ENCODE measurements around the gene DNAI2. TPM values are rescaled to one million over a fixed set of nuclear protein-coding genes. Genes with fewer than 3 reads are reported as not detected.
A peak's percentile ranks its signal among the peaks of the same experiment; 100 is the strongest.

The DNAI2 gene
- total RNA-seq, 2 experiments from 2014 or later: 0.35 to 1.3 TPM

- no peak overlapping the region for H3K27ac Mint-ChIP-seq
- H3K4me1 Mint-ChIP-seq: no peaks in the 10 kb centered on the region
- H3K4me3 Mint-ChIP-seq: no peak overlapping the region
- CTCF ChIA-PET: interaction anchor here (1.3 to 1.6 kb wide), 3 partner anchors 15 to 49 kb away, joined by 3 to 5 read pairs (median 4); no protein-coding TSS in a partner anchor
- H3K27me3 Mint-ChIP-seq: peaks cover 15% of the 10 kb centered on the region
- H3K9me3 Mint-ChIP-seq (ENCODE audit: low read depth): no peaks in the 10 kb centered on the region
- no peaks in the 10 kb centered on the region for H3K36me3 Mint-ChIP-seq
- DNase-seq: no peak
- no peak for ATAC-seq
Measured at GRCh38 chr17:74345433-74346241, 71.6 kb downstream of the DNAI2 start.

GRCh38 chr17:74347646-74348045, 73.6 kb downstream of the DNAI2 start:
- H3K4me3 Mint-ChIP-seq: no peak overlapping the region

GRCh38 chr17:74349120-74349519, 75.1 kb downstream of the DNAI2 start:
- DNase-seq: no peak
- no peaks in the 10 kb centered on the region for H3K36me3 Mint-ChIP-seq
- H3K27ac Mint-ChIP-seq: no peak overlapping the region
- H3K4me3 Mint-ChIP-seq: no peak overlapping the region
- H3K9me3 Mint-ChIP-seq (ENCODE audit: low read depth): no peaks in the 10 kb centered on the region
- ATAC-seq: no peak
- peaks cover 46% of the 10 kb centered on the region for H3K27me3 Mint-ChIP-seq
- peaks cover 4% of the 10 kb centered on the region for H3K4me1 Mint-ChIP-seq
- CTCF ChIA-PET: interaction anchor here (4.9 kb wide), 1 partner anchor 45 kb away, joined by 42 read pairs; no protein-coding TSS in a partner anchor

More at GRCh38 chr17:74347646-74348045, 73.6 kb downstream of the DNAI2 start:
- DNase-seq: no peak
- Mint-ChIP-seq H3K27ac (no peak overlapping the region), H3K4me1 (peaks cover 4% of the 10 kb centered on the region), H3K36me3 (no peaks in the 10 kb centered on the region), H3K9me3 (ENCODE audit: low read depth) (no peaks in the 10 kb centered on the region), H3K27me3 (peaks cover 32% of the 10 kb centered on the region)
- CTCF ChIA-PET: interaction anchor here (1.0 to 2.0 kb wide), 4 partner anchors 13 to 44 kb away, joined by 3 to 5 read pairs (median 3); no protein-coding TSS in a partner anchor
- ATAC-seq: no peak

GRCh38 chr17:74350486-74350885, 76.5 kb downstream of the DNAI2 start:
- H3K27ac Mint-ChIP-seq: no peak overlapping the region
- CTCF ChIA-PET: interaction anchor here (0.5 to 4.9 kb wide), 6 partner anchors 10 to 341 kb away, joined by 3 to 42 read pairs (median 4); partner anchors contain the start of genes BTBD17 and GPR142
- peaks cover 5% of the 10 kb centered on the region for H3K4me1 Mint-ChIP-seq
- no peak for ATAC-seq
- H3K27me3 Mint-ChIP-seq: peaks cover 59% of the 10 kb centered on the region
- no peak overlapping the region for H3K4me3 Mint-ChIP-seq
- no peaks in the 10 kb centered on the region for H3K36me3 Mint-ChIP-seq
- no peak for DNase-seq
- H3K9me3 Mint-ChIP-seq (ENCODE audit: low read depth): no peaks in the 10 kb centered on the region

DNA sequence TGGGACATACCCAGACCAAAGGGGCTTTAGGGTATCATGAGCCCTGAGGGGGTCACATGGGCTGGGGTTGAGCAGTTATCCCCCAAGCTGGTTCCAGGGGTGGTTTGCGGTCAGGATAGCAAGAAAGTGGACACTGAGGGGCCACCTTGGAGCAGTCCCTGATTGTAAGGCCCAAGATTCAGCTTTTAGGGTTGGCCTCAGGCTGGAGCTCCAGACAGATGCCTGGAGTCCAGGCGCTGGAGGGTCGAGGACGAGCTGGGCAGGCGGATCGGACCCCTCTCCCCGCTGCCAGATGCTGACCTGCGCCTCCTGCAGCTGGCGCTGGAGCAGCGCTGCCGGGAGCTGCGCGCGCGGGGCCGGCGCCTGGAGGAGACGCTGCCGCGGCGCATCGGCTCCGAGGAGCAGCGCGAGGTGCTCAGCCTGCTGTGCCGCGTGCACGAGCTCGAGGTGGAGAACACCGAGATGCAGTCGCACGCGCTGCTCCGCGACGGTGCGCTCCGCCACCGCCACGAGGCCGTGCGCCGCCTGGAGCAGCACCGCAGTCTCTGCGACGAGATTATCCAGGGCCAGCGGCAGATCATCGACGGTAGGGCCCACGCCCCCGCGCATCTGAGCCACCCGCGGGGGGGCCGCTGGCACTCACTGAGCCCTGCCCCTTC, 77.6 kb downstream of the DNAI2 start:
- H3K4me3 Mint-ChIP-seq: no peak overlapping the region
- H3K4me1 Mint-ChIP-seq: peaks cover 8% of the 10 kb centered on the region
- peak; percentile 43 for ATAC-seq

GRCh38 chr17:74353446-74354060, 79.5 kb downstream of the DNAI2 start:
- no peaks in the 10 kb centered on the region for H3K36me3 Mint-ChIP-seq
- no peak for DNase-seq
- H3K27me3 Mint-ChIP-seq: peaks cover 79% of the 10 kb centered on the region
- H3K27ac Mint-ChIP-seq: no peak overlapping the region
- no peaks in the 10 kb centered on the region for H3K9me3 Mint-ChIP-seq (ENCODE audit: low read depth)
- CTCF ChIA-PET: interaction anchor here (0.7 to 4.9 kb wide), 14 partner anchors 12 to 150 kb away, joined by 3 to 42 read pairs (median 6); partner anchors contain the start of genes GPR142 and TTYH2
- no peak for ATAC-seq
- no peak overlapping the region for H3K4me3 Mint-ChIP-seq
- peaks cover 10% of the 10 kb centered on the region for H3K4me1 Mint-ChIP-seq

More for the DNA sequence above, 77.6 kb downstream of the DNAI2 start:
- DNase-seq: no peak
- CTCF ChIA-PET: interaction anchor here (1.0 to 4.9 kb wide), 7 partner anchors 9 to 434 kb away, joined by 3 to 42 read pairs (median 10); partner anchors contain the start of genes BTBD17 and GPR142
- H3K36me3 Mint-ChIP-seq: no peaks in the 10 kb centered on the region
- H3K9me3 Mint-ChIP-seq (ENCODE audit: low read depth): no peaks in the 10 kb centered on the region
- H3K27ac Mint-ChIP-seq: no peak overlapping the region
- H3K27me3 Mint-ChIP-seq: peaks cover 70% of the 10 kb centered on the region

- peak; percentile 78 for ATAC-seq
Measured at GRCh38 chr17:74354123-74354522, 80.1 kb downstream of the DNAI2 start.

DNA sequence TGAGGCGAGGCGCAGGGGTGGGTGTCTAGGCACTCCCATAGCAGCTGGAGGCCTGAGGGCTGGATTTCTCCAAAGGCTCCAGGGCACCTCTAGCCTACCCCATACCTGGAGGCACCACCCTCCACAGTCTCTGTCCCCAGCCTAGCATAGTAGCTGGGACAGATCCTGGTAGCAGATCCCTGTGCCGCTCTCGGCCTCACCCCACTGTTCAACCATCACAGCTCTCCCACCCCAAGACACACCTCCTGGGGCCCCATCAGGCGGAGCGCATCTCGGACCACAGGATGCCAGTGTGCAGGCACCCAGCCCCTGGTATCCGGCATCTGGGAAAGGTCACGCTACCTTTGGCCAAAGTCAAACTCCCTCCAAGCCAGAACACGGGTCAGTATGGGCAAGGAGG, 80.5 kb downstream of the DNAI2 start:
- CTCF ChIA-PET: interaction anchor here (4.5 to 6.6 kb wide), 2 partner anchors 14 to 55 kb away, joined by 37 to 50 read pairs; partner anchors contain the start of gene GPR142
- H3K4me3 Mint-ChIP-seq: no peak overlapping the region
- ATAC-seq (no peak), DNase-seq (no peak)
- peaks cover 10% of the 10 kb centered on the region for H3K4me1 Mint-ChIP-seq
- no peaks in the 10 kb centered on the region for H3K36me3 Mint-ChIP-seq
- no peak overlapping the region for H3K27ac Mint-ChIP-seq
- peaks cover 80% of the 10 kb centered on the region for H3K27me3 Mint-ChIP-seq
- H3K9me3 Mint-ChIP-seq (ENCODE audit: low read depth): no peaks in the 10 kb centered on the region

More at GRCh38 chr17:74354123-74354522, 80.1 kb downstream of the DNAI2 start:
- Mint-ChIP-seq H3K36me3 (no peaks in the 10 kb centered on the region), H3K9me3 (ENCODE audit: low read depth) (no peaks in the 10 kb centered on the region), H3K27ac (no peak overlapping the region), H3K4me3 (no peak overlapping the region), H3K4me1 (peaks cover 10% of the 10 kb centered on the region), H3K27me3 (peaks cover 78% of the 10 kb centered on the region)
- CTCF ChIA-PET: interaction anchor here (1.1 to 6.6 kb wide), 6 partner anchors 11 to 69 kb away, joined by 3 to 50 read pairs (median 24); partner anchors contain the start of gene GPR142
- DNase-seq: peak; percentile 77

GRCh38 chr17:74355065-74355464, 81.0 kb downstream of the DNAI2 start:
- CTCF ChIA-PET: interaction anchor here (1.2 to 6.6 kb wide), 5 partner anchors 13 to 142 kb away, joined by 3 to 50 read pairs (median 16); partner anchors contain the start of genes GPR142 and TTYH2
- Mint-ChIP-seq H3K27ac (no peak overlapping the region), H3K36me3 (no peaks in the 10 kb centered on the region), H3K4me3 (no peak overlapping the region), H3K27me3 (peaks cover 83% of the 10 kb centered on the region), H3K9me3 (ENCODE audit: low read depth) (no peaks in the 10 kb centered on the region), H3K4me1 (peaks cover 10% of the 10 kb centered on the region)
- ATAC-seq: no peak
- no peak for DNase-seq

GRCh38 chr17:74356646-74357465, 82.8 kb downstream of the DNAI2 start:
- H3K36me3 Mint-ChIP-seq: no peaks in the 10 kb centered on the region
- no peaks in the 10 kb centered on the region for H3K9me3 Mint-ChIP-seq (ENCODE audit: low read depth)
- ATAC-seq (peak; percentile 35), DNase-seq (no peak)
- H3K4me1 Mint-ChIP-seq: peaks cover 9% of the 10 kb centered on the region
- CTCF ChIA-PET: interaction anchor here (0.8 to 6.6 kb wide), 9 partner anchors 9 to 144 kb away, joined by 3 to 50 read pairs (median 5); partner anchors contain the start of genes GPR142 and TTYH2
- no peak overlapping the region for H3K27ac Mint-ChIP-seq
- no peak overlapping the region for H3K4me3 Mint-ChIP-seq
- peaks cover 74% of the 10 kb centered on the region for H3K27me3 Mint-ChIP-seq

DNA sequence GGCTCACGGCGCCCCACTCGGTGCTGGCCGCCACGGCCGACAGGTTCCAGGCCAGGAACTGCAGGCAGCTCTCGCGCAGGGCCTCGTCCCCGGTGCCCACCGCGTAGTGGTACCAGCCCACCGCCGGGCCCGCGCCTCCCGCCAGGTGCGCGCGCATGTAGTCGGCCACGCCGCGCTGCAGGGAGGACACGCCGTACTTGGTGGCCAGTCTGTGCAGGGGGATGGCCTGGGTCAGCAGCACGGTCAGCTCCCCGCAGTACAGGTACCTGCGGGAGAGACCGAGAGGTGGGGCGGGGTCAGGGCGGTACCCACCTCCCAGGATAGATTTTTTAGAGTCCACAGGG, 83.4 kb downstream of the DNAI2 start:
- no peaks in the 10 kb centered on the region for H3K36me3 Mint-ChIP-seq

GRCh38 chr17:74358697-74359096, 84.7 kb downstream of the DNAI2 start:
- Mint-ChIP-seq H3K36me3 (no peaks in the 10 kb centered on the region), H3K9me3 (ENCODE audit: low read depth) (no peaks in the 10 kb centered on the region), H3K4me3 (no peak overlapping the region), H3K4me1 (peaks cover 6% of the 10 kb centered on the region), H3K27ac (no peak overlapping the region), H3K27me3 (peaks cover 59% of the 10 kb centered on the region)
- ATAC-seq (no peak), DNase-seq (no peak)
- CTCF ChIA-PET: interaction anchor here (1.2 to 6.6 kb wide), 5 partner anchors 10 to 58 kb away, joined by 3 to 50 read pairs (median 7); partner anchors contain the start of gene GPR142

More for the DNA sequence above, 83.4 kb downstream of the DNAI2 start:
- Mint-ChIP-seq H3K4me3 (no peak overlapping the region), H3K9me3 (ENCODE audit: low read depth) (no peaks in the 10 kb centered on the region), H3K27me3 (peaks cover 68% of the 10 kb centered on the region), H3K4me1 (peaks cover 6% of the 10 kb centered on the region), H3K27ac (no peak overlapping the region)
- DNase-seq (no peak), ATAC-seq (no peak)
- CTCF ChIA-PET: interaction anchor here (0.8 to 6.6 kb wide), 6 partner anchors 11 to 145 kb away, joined by 3 to 50 read pairs (median 16); partner anchors contain the start of genes GPR142 and TTYH2
